Activated CD8-positive, alpha-beta T cell treated with anti-CD3 and anti-CD28 coated beads for 36 hours (primary cell): ENCODE measurements around the gene UBE4B. TPM values are rescaled to one million over a fixed set of nuclear protein-coding genes. Genes with fewer than 3 reads are reported as not detected.
"Not testable (repeated sequence)": the region's sequence is repeated elsewhere in the genome, so short reads cannot be mapped to it uniquely, and the experiment has no call there.

Source experiments
- ATAC-seq: fragments of 200-7000 bp; cut with Tn5 transposase; one replicate; pipeline ENCODE4 v1.10.0; 2021; ENCODE audit warnings: mild to moderate bottlenecking, moderate library complexity
- CTCF ChIA-PET: fragments of 350-600 bp; sonication (Branson Sonifier 250); formaldehyde crosslinking; loops from one replicate; lab custom pipeline; 2021; ENCODE audit warnings: antibody characterized with exemption; lab: Charles Lee
- POLR2A ChIA-PET: fragments of 350-600 bp; sonication (Branson Sonifier 250); formaldehyde crosslinking; loops from one replicate; lab custom pipeline; 2021; ENCODE audit warnings: antibody characterized with exemption; lab: Charles Lee
- DNase-seq: peaks from one replicate; pipeline ENCODE4 v3.0.0-alpha.2; 2020
- H3K27ac Mint-ChIP-seq: one replicate; pipeline ENCODE4 v1.8.0; 2021; ENCODE audit warnings: mild to moderate bottlenecking, mixed read lengths
- H3K27me3 Mint-ChIP-seq: one replicate; pipeline ENCODE4 v1.8.0; 2021; ENCODE audit warnings: mixed read lengths
- H3K36me3 Mint-ChIP-seq: one replicate; pipeline ENCODE4 v1.8.0; 2021; ENCODE audit warnings: low read depth, mixed read lengths
- H3K4me1 Mint-ChIP-seq: one replicate; pipeline ENCODE4 v1.8.0; 2021; ENCODE audit warnings: low read depth, mixed read lengths
- H3K4me3 Mint-ChIP-seq: one replicate; pipeline ENCODE4 v1.8.0; 2021; ENCODE audit warnings: mild to moderate bottlenecking, moderate library complexity, mixed read lengths
- H3K9me3 Mint-ChIP-seq: one replicate; pipeline ENCODE4 v1.8.0; 2021; ENCODE audit warnings: mixed read lengths
- CTCF ChIP-seq: fragments of 200-600 bp; IDR thresholded peaks from one replicate; pipeline ENCODE4 v1.8.0; 2022; ENCODE audit warnings: antibody characterized with exemption, mild to moderate bottlenecking
- intact Hi-C: fragments of 100-400 bp; cut with micrococcal nuclease; formaldehyde crosslinking; loops from one replicate; pipeline ENCODE4 v1.10.0; 2022
- total RNA-seq, 2 experiments: library from RNA; stranded (reverse); gene quantifications; one replicate each; pipeline ENCODE4 v1.2.3, GENCODE V29; 2021

The UBE4B gene
- total RNA-seq, 2 experiments from 2014 or later = 21.0 to 26.2 TPM

GRCh38 chr1:10106756-10107475 is 74.2 kb downstream of the UBE4B start:
- intact Hi-C loops = no loop called here
- peaks cover 25% of the 10 kb centered on the region for H3K36me3 Mint-ChIP-seq
- DNase-seq (no peak), ATAC-seq (no peak)
- TF ChIP-seq CTCF = no peak
- ChIA-PET CTCF (no interaction called here), POLR2A (no interaction called here)
- no peaks in the 10 kb centered on the region for H3K27me3 Mint-ChIP-seq
- no peak overlapping the region for H3K27ac Mint-ChIP-seq
- no peak overlapping the region for H3K4me3 Mint-ChIP-seq
- H3K4me1 Mint-ChIP-seq = no peaks in the 10 kb centered on the region
- H3K9me3 Mint-ChIP-seq = no peaks in the 10 kb centered on the region

GRCh38 chr1:10107476-10107847 is 74.7 kb downstream of the UBE4B start:
- DNase-seq, H3K9me3 Mint-ChIP-seq, intact Hi-C loops, H3K4me3 Mint-ChIP-seq, H3K27me3 Mint-ChIP-seq, H3K27ac Mint-ChIP-seq, CTCF ChIA-PET, ATAC-seq, H3K4me1 Mint-ChIP-seq, POLR2A ChIA-PET: not testable (repeated sequence)
- peaks cover 24% of the 10 kb centered on the region for H3K36me3 Mint-ChIP-seq

GRCh38 chr1:10108134-10108663 is 75.4 kb downstream of the UBE4B start:
- Mint-ChIP-seq H3K9me3 (no peaks in the 10 kb centered on the region), H3K4me1 (no peaks in the 10 kb centered on the region), H3K27me3 (no peaks in the 10 kb centered on the region), H3K4me3 (no peak overlapping the region), H3K27ac (no peak overlapping the region), H3K36me3 (peaks cover 19% of the 10 kb centered on the region)
- ChIA-PET CTCF (no interaction called here), POLR2A (no interaction called here)
- no peak for ATAC-seq
- intact Hi-C loops = no loop called here
- TF ChIP-seq CTCF = no peak
- DNase-seq = no peak

- H3K4me1 Mint-ChIP-seq = no peaks in the 10 kb centered on the region
- DNase-seq (no peak), ATAC-seq (no peak)
- TF ChIP-seq CTCF = no peak
- H3K36me3 Mint-ChIP-seq = peaks cover 15% of the 10 kb centered on the region
- POLR2A ChIA-PET = interaction anchor here (0.6 kb wide), 1 partner anchor 56 kb away, joined by 3 read pairs; no protein-coding TSS in a partner anchor
- intact Hi-C loops = no loop called here
- H3K4me3 Mint-ChIP-seq = no peak overlapping the region
- H3K27ac Mint-ChIP-seq = no peak overlapping the region
- H3K27me3 Mint-ChIP-seq = no peaks in the 10 kb centered on the region
- CTCF ChIA-PET = no interaction called here
- no peaks in the 10 kb centered on the region for H3K9me3 Mint-ChIP-seq
Observed at GRCh38 chr1:10108948-10109708, 76.4 kb downstream of the UBE4B start.

GRCh38 chr1:10113501-10113900 is 80.7 kb downstream of the UBE4B start:
- no peaks in the 10 kb centered on the region for H3K4me1 Mint-ChIP-seq
- ATAC-seq = no peak
- ChIA-PET CTCF (no interaction called here), POLR2A (interaction anchor here (0.6 kb wide), 1 partner anchor 280 kb away, joined by 3 read pairs; no protein-coding TSS in a partner anchor)
- H3K27ac Mint-ChIP-seq = no peak overlapping the region
- no peak for DNase-seq
- intact Hi-C loops = no loop called here
- H3K27me3 Mint-ChIP-seq = no peaks in the 10 kb centered on the region
- H3K36me3 Mint-ChIP-seq = peaks cover 1% of the 10 kb centered on the region
- no peaks in the 10 kb centered on the region for H3K9me3 Mint-ChIP-seq
- no peak for TF ChIP-seq CTCF
- no peak overlapping the region for H3K4me3 Mint-ChIP-seq
